NCI-H446 treated with DMSO at 0.1 percent for 48 hours (cell line): ENCODE results near the gene CNRIP1.
"Not testable (repeated sequence)": the region's sequence is repeated elsewhere in the genome, so short reads cannot be mapped to it uniquely, and the experiment has no call there.

Source experiments
- DNase-seq: peaks from one replicate; lab custom pipeline; 2025; lab: John Stamatoyannopoulos, UW

Gene CNRIP1

DNA sequence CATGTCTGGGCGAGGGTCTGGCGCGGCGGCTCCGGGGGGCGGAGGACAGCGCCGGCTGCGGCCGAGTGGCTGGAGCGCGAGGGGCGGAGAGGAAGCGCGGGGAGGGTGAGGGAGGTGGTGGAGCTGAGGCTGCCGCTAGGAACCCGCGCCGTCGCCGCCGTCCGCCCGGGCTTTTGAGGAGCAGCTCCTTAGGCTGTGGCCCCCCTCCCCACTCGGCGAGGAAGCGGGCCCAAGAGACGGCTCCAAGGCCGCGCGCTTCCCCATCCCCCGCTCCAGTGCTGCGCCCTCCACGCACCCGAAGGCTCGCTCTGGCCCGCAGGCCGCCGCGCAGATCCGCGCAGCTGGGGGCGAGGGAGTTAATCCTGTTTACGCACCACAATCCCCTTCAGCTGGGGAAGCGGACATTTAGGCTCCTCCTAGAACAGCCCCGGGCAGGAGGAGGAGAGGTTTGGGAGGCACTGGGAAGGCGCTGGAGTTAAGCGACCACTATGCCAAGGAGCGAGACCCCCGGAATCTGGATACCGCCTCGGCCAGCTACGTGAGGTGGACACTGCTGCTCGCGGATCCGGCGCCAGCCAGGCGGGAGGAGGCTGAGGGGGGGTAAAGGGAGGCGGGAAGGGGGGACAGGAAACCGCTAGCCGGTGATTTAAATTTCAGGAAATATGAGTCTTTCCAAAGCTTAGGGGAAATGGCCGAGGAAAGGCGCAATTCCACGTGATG is at the start of gene CNRIP1:
Gene CNRIP1 (minus strand): TSS at position 552 of the 720 bp plus-strand sequence. CDS start 549 bp downstream, at position 3.
- peak; percentile 81 for DNase-seq

GRCh38 chr2:68369337-68369734 is 49.6 kb upstream of the CNRIP1 start:
- no peak for DNase-seq

DNA sequence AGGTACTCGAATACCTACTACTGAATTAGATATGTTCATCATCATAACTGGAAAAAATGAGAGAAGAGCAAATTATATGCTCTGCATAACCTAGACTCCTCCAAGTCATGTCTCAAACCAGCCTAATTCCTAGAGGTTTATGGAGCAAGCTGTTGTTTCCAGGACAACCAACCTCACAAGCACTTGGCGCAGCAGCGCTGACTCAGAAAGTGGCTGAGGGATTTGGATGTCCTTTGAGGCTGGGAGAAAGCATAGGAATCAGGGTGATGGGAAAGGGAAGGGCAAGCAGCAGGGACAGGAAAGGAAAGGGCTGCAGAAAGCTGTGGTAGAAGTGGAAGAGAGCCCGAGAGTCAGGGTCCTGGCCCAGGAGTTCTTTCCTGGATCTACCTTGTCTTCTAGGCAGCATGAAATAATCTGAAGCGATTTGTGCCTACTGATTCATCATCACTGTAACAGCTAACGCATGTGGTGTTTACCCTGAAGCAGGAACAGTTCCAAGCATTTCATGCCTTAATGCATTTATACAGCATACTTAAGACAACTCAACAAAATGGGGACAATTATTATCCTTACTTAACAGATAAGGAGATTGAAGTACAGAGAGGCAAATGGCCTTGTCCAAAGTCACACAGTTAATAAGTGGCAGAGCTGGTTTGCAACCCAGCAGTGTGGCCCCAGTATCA is 49.0 kb upstream of the CNRIP1 start:
- DNase-seq, result peak; percentile 9

DNA sequence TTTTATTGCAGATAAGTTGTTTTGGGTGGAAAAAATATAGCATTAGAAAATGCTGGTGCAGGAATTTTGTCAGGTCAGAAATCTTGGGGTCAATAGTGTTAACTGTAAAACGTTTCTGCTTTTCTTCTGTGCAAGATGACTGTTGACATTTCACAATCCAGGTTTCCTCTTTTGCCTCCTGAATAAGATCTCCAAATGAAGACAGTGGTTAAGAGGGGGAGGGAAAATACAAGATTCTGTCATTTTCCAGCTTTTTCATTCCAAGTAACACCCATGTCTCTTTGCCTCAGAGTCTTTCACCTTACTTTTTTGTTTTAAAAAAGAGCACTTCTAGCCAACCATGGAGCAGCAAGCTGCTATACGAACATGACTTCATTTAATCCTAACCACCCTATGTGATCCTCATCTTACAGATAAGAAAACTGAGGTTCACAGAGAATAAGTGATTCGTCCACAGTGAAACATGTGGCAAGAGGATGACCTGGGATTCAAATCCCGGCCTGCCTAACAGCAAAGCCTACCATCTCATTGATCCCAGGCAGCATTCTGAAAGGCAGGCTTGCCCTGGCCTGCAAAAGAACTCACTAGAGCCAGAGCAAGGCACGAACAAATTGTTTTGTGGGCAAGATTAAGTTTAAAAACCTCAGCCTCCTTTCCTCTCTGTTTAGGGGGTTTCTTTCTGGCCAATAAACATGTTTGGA is 48.4 kb upstream of the CNRIP1 start:
- DNase-seq, result no peak

- DNase-seq, result no peak
Observed at GRCh38 chr2:68366083-68366560, 46.4 kb upstream of the CNRIP1 start.

GRCh38 chr2:68365087-68365486 is 45.3 kb upstream of the CNRIP1 start, which contains the start of gene PLEK:
PLEK (plus strand) TSS chr2:68365282; CDS start chr2:68365352, 70 bp downstream.
- no peak for DNase-seq

GRCh38 chr2:68363721-68364120 is 44.0 kb upstream of the CNRIP1 start:
- DNase-seq, result no peak

DNA sequence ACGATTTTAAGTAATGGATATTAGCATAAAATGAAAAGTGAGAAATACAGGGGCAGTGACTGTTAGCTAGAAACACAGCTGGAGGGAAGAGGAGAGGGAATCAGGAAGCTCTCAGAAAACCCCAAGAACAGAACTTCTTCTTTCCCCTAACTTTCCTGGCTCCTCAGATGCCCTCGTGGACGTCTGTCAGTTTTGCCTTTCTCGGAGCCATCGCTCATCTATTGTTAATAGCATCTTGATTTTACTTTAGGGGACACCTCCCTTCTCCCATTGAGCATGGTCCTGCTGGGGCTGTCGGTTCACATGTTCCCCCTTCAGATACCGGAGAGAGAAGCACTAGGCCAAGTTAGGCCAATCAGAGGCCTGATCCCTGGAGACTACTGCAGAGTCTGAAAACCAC is 43.0 kb upstream of the CNRIP1 start:
- no peak for DNase-seq

- peak; percentile 53 for DNase-seq
Observed at GRCh38 chr2:68362069-68362468, 42.3 kb upstream of the CNRIP1 start.

- no peak for DNase-seq
Observed at GRCh38 chr2:68359889-68360288, 40.1 kb upstream of the CNRIP1 start.

GRCh38 chr2:68357605-68358337 is 38.0 kb upstream of the CNRIP1 start:
- peak; percentile 4 for DNase-seq

DNA sequence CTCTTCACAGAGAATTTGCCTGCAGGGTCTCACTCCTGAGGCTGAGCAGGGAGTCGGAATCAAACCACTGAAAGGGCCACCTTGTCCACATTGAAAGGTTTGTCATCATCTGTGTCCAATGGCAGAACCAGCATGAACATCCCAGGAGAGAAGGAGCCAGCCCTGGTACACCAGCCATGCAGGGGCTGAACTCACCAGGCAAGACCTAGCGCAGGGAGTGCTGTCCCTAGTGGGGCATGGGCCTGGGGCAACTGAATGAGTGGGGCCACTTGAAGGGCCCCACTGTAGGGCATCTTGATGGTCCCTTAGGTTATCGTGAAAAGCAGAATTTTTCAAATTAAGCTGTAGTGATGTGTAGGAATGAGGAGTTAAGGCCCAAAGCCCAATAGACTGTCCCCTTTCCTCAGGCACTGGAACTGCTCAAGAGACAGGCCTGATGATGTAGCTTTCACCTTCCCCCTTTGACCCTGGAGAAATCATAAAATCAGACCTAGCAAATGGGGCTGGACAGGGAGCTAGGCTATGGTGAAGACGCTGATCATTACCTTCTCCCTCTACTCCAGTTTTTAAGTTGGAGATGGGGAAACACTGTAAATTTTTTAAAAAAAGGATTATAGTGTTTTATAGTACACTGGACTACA is 37.0 kb upstream of the CNRIP1 start:
- no peak for DNase-seq

- DNase-seq, result no peak
Observed at GRCh38 chr2:68352651-68353391, 33.1 kb upstream of the CNRIP1 start.

DNA sequence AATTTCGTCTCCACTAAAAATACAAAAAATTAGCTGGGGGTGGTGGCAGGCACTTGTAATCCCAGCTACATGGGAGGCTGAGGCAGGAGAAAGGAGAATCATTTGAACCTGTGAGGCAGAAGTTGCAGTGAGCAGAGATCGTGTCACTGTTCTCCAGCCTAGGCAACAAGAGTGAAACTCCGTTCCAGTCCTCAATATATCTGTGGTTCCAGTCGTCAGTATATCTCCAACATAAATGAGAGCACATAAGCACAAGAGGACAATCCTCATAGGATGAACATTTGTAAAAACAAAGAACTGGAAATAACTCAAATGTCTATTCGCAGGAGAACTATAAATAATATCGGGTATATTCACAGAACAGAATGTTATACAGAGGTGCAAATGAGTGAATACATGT is 32.2 kb upstream of the CNRIP1 start:
- no peak for DNase-seq

GRCh38 chr2:68349091-68349490 is 29.3 kb upstream of the CNRIP1 start:
- not testable (repeated sequence) for DNase-seq

- DNase-seq, result no peak
Observed at GRCh38 chr2:68345129-68345875, 25.6 kb upstream of the CNRIP1 start.

DNA sequence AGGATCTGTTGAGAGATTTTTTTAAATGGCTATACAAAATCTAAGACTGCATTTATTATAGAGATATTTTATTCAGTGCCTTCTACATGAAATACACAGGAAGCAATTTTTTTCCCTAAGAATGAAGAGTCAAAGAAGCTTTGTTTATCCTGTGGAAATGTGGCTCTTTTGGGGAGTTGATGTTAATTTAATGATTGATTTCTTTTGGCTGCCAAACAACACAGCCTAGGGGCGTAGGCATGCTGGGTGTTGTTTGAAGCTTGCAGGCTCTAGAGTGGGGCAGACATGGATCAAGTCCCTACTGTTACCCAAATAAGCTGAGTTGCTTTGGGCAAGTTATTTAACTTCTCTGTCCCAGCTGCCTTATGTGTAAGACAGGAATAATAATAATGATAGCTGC is 24.3 kb upstream of the CNRIP1 start:
- no peak for DNase-seq

DNA sequence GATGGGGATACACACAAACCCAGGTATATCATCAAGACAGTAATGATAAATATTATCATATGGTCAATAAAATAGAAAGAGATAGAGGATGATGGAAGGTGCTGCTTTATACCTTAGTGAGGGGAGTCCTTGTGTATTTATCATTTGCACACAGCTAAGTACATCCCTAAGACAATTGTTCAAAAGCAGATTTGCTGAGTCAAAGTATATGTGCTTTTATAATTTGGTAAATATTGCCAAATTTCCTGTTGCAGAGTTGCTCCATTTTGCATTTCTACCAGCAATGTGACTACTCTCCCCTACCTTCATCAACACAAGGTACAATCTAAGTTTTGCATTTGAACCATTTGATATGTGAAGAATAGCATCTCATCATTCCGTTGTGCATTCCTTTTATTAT is 22.7 kb upstream of the CNRIP1 start:
- no peak for DNase-seq

- DNase-seq, result no peak
Observed at GRCh38 chr2:68341583-68341982, 21.8 kb upstream of the CNRIP1 start.

DNA sequence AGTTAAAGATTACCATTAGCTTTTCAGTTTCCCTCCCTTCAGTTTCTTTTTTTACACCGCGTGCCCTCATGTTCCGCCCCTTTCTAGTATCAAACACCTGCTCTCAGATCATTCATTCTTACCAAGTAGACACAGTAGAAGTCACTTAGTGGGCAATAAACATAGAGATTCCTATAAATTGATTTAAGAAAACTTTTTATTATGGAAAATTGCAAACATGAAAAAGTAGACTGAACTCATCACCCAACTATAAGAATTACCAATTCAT is 21.2 kb upstream of the CNRIP1 start:
- no peak for DNase-seq
